Measurements from ENCODE around the gene MAPKAPK3.
A peak's percentile ranks its signal among the peaks of the same experiment; 100 is the strongest.

DNA sequence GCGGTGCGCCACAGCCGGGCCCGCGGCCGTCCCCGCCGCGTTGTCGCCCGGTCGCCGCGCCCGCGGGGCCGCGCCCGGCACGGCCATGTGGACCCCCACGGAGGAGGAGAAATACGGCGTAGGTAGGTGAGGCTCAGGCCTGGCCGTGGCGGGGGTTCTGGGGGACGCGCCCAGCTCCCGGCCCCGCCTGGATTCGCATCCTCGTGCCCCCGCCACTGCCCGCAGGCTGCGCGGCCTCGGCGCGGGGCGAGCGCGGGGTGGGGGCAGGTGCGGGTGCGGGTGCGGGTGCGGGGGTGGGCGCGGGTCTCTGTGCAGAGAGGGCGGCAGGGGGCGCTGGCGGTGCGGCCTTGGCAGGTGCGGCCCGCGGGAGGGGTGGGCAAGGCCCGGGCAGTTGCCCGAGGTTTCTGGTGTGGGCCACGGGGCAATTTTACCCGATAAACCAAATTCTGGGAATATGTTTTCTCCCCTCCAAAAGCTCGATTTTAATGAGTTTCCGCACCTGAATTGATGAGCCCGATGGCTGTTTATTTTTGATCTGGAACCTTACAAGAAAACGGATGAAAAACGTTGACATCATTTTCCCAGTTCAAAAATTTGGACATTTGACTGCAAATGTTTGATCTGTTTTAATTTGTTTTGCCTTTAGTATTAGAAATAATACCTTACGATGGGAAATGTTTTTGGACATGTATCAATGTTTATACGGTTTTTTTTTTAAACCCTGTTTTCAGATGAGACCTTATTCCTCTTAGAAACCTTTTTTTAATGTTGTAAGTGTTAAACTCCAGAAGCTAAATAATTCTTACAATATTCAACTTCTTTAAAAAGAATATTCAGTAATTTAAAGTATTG lies 58.5 kb downstream of the MAPKAPK3 start:
- TF ChIP-seq, protein P1, sequence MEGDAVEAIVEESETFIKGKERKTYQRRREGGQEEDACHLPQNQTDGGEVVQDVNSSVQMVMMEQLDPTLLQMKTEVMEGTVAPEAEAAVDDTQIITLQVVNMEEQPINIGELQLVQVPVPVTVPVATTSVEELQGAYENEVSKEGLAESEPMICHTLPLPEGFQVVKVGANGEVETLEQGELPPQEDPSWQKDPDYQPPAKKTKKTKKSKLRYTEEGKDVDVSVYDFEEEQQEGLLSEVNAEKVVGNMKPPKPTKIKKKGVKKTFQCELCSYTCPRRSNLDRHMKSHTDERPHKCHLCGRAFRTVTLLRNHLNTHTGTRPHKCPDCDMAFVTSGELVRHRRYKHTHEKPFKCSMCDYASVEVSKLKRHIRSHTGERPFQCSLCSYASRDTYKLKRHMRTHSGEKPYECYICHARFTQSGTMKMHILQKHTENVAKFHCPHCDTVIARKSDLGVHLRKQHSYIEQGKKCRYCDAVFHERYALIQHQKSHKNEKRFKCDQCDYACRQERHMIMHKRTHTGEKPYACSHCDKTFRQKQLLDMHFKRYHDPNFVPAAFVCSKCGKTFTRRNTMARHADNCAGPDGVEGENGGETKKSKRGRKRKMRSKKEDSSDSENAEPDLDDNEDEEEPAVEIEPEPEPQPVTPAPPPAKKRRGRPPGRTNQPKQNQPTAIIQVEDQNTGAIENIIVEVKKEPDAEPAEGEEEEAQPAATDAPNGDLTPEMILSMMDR (IDR thresholded peaks at IDR 0.05 in 4 of 5, conservative IDR thresholded peaks at IDR 0.05 in 1 of 5) = peak in 3 of 5 experiments; percentile 45 to 64 (median 48)
- TF ChIP-seq POLR2A (IDR thresholded peaks at IDR 0.05) = peak; percentile 3 to 4
